Activated CD4-positive, alpha-beta T cell treated with anti-CD3 and anti-CD28 coated beads, Interleukin-2, amount 50 U/mL, for 1 hour (primary cell): ENCODE results near the gene NSMF.
A peak's percentile ranks its signal among the peaks of the same experiment; 100 is the strongest.
"Not testable (repeated sequence)": the region's sequence is repeated elsewhere in the genome, so short reads cannot be mapped to it uniquely, and the experiment has no call there.

ENCODE experiments used
- DNase-seq: peaks from one replicate; pipeline ENCODE4 v3.0.0-alpha.2; 2020

NSMF gene

GRCh38 chr9:137474271-137474670, 15.1 kb upstream of the NSMF start:
- no peak for DNase-seq

- no peak for DNase-seq
These were observed 11.7 kb upstream of the NSMF start for GRCh38 chr9:137470785-137471184.

GRCh38 chr9:137467896-137468295, 8.8 kb upstream of the NSMF start:
- no peak for DNase-seq

GRCh38 chr9:137467161-137467581, 8.0 kb upstream of the NSMF start:
- DNase-seq, result no peak

GRCh38 chr9:137466389-137467085, 7.4 kb upstream of the NSMF start:
- not testable (repeated sequence) for DNase-seq

- DNase-seq, result no peak
These were observed 6.7 kb upstream of the NSMF start for GRCh38 chr9:137465720-137466388.

- no peak for DNase-seq
These were observed 6.0 kb upstream of the NSMF start for GRCh38 chr9:137465000-137465719.

- no peak for DNase-seq
These were observed 5.3 kb upstream of the NSMF start for GRCh38 chr9:137464291-137464999.

- no peak for DNase-seq
These were observed 4.8 kb upstream of the NSMF start for GRCh38 chr9:137463931-137464290.

- no peak for DNase-seq
These were observed 4.1 kb upstream of the NSMF start for GRCh38 chr9:137462986-137463930.

GRCh38 chr9:137462396-137462985, 3.4 kb upstream of the NSMF start:
- DNase-seq, result no peak

GRCh38 chr9:137461663-137462395, 2.7 kb upstream of the NSMF start:
- peak; percentile 59 for DNase-seq

GRCh38 chr9:137461316-137461662, 2.2 kb upstream of the NSMF start:
- no peak for DNase-seq

GRCh38 chr9:137460363-137461315, 1.5 kb upstream of the NSMF start:
- no peak for DNase-seq

- DNase-seq, result no peak
These were observed 648 bp upstream of the NSMF start for GRCh38 chr9:137459601-137460362.

- no peak for DNase-seq
These were observed 661 bp downstream of the NSMF start for GRCh38 chr9:137458194-137459151.

- DNase-seq, result no peak
These were observed 1.5 kb downstream of the NSMF start for GRCh38 chr9:137457406-137458193.
